Keratinocyte (primary cell): ENCODE data around the gene CTNNA2. TPM values are rescaled to one million over a fixed set of nuclear protein-coding genes. Genes with fewer than 3 reads are reported as not detected.

ENCODE experiments used
- DNase-seq: peaks from one replicate; pipeline ENCODE4 v3.0.0-alpha.2; 2011; ENCODE audit warnings: low read depth, missing footprints, low spot score
- FAIRE-seq: peaks from 2 replicates; lab custom pipeline; 2011; peaks lifted over from hg19 to GRCh38; lab: Jason Lieb, UNC
- H2AFZ ChIP-seq: 2 replicates; pipeline ENCODE4 v1.6.0; 2012; ENCODE audit warnings: low read length, control low read depth, inconsistent platforms; ENCODE audit not compliant: control insufficient read depth
- H3K27ac ChIP-seq: 2 replicates; pipeline ENCODE4 v1.5.1; 2011; ENCODE audit warnings: low read length; ENCODE audit not compliant: control insufficient read depth, insufficient read depth
- H3K27me3 ChIP-seq: 3 replicates; pipeline ENCODE4 v1.6.0; 2011; ENCODE audit warnings: low read length; ENCODE audit not compliant: control insufficient read depth, insufficient read depth; ENCODE audit errors: extremely low read depth
- H3K36me3 ChIP-seq, 2 experiments: 2 replicates in 1 of 2; 3 replicates in 1 of 2; pipeline ENCODE4 v1.5.1; 2011; ENCODE audit warnings: low read length in 2 of 2, mild to moderate bottlenecking in 1 of 2; ENCODE audit not compliant: control insufficient read depth in 2 of 2, insufficient read depth in 2 of 2; ENCODE audit errors: extremely low read depth in 1 of 2
- H3K4me1 ChIP-seq: 3 replicates; pipeline ENCODE4 v1.5.1; 2011; ENCODE audit warnings: low read length; ENCODE audit not compliant: control insufficient read depth, insufficient read depth; ENCODE audit errors: extremely low read depth
- H3K4me2 ChIP-seq: 3 replicates; pipeline ENCODE4 v1.6.0; 2011; ENCODE audit warnings: low read depth, low read length; ENCODE audit not compliant: control insufficient read depth, insufficient read depth; ENCODE audit errors: extremely low read depth
- H3K4me3 ChIP-seq, 3 experiments: fragments of 200-600 bp in 1 of 3; sonication (generic) in 1 of 3; 2 replicates in 2 of 3; 3 replicates in 1 of 3; pipeline ENCODE4 v1.5.1; 2011 to 2016; ENCODE audit warnings: low read length in 3 of 3, mild to moderate bottlenecking in 3 of 3, control low read depth in 2 of 3, inconsistent platforms in 1 of 3, low read depth in 1 of 3, mixed read lengths in 1 of 3, mixed run types in 1 of 3, moderate library complexity in 1 of 3; ENCODE audit not compliant: control insufficient read depth in 2 of 3, insufficient read depth in 2 of 3; ENCODE audit errors: extremely low read depth in 1 of 3
- H3K79me2 ChIP-seq: 2 replicates; pipeline ENCODE4 v1.6.0; 2012; ENCODE audit warnings: low read length; ENCODE audit not compliant: control insufficient read depth, insufficient read depth
- H3K9ac ChIP-seq: 3 replicates; pipeline ENCODE4 v1.6.0; 2011; ENCODE audit warnings: low read length; ENCODE audit not compliant: control insufficient read depth, insufficient read depth; ENCODE audit errors: extremely low read depth
- H3K9me1 ChIP-seq: 3 replicates; pipeline ENCODE4 v1.6.0; 2011; ENCODE audit warnings: low read length; ENCODE audit not compliant: control insufficient read depth, insufficient read depth; ENCODE audit errors: extremely low read depth
- H3K9me3 ChIP-seq: 2 replicates; pipeline ENCODE4 v1.5.1; 2012; ENCODE audit warnings: low read depth, low read length; ENCODE audit not compliant: control insufficient read depth
- H4K20me1 ChIP-seq: 3 replicates; pipeline ENCODE4 v1.6.0; 2011; ENCODE audit warnings: low read length; ENCODE audit not compliant: control insufficient read depth, insufficient read depth; ENCODE audit errors: extremely low read depth
- EZH2 ChIP-seq: IDR thresholded peaks from one replicate; pipeline ENCODE4 v1.6.1; 2012; ENCODE audit warnings: inconsistent platforms, mild to moderate bottlenecking, low read length, moderate library complexity
- dilution Hi-C: fragments of 300-500 bp; cut with MboI; formaldehyde crosslinking; loops from one replicate; pipeline ENCODE4 v1.7.0; 2020; ENCODE audit warnings: low sequenced_read_pairs; ENCODE audit not compliant: extremely low pct_ligation_motif_present
- polyA plus RNA-seq, 5 experiments: library from polyadenylated mRNA; depleted of rRNA in 3 of 5; stranded (reverse) in 3 of 5; stranded (forward) in 1 of 5; unstranded in 1 of 5; fragments of >200 nt; gene quantifications; 1 replicate in 1 of 5; 2 replicates in 3 of 5; 3 replicates in 1 of 5; pipeline versions ENCODE4 v1.2.1 to v1.2.3, GENCODE V29; 2011 to 2012; ENCODE audit warnings: missing spikeins in 2 of 5, low read depth in 1 of 5, low replicate concordance in 1 of 5
- TF ChIP-seq, protein P1 (sequence below), 3 experiments: IDR thresholded peaks in 1 of 3; conservative IDR thresholded peaks in 1 of 3; optimal IDR thresholded peaks in 1 of 3; 2 replicates in 2 of 3; 3 replicates in 1 of 3; pipeline versions ENCODE3 to v1.5.1; 2011; ENCODE audit warnings: low read length in 3 of 3, mild to moderate bottlenecking in 3 of 3, moderate library complexity in 2 of 3, control low read depth in 1 of 3, inconsistent platforms in 1 of 3; ENCODE audit not compliant: insufficient read depth in 2 of 3; ENCODE audit errors: extremely low read depth in 1 of 3

The CTNNA2 gene
- polyA plus RNA-seq, 1 donor (not counting 4 experiments of a cell fraction or from before 2014, with no cell fraction given) = not detected

DNA sequence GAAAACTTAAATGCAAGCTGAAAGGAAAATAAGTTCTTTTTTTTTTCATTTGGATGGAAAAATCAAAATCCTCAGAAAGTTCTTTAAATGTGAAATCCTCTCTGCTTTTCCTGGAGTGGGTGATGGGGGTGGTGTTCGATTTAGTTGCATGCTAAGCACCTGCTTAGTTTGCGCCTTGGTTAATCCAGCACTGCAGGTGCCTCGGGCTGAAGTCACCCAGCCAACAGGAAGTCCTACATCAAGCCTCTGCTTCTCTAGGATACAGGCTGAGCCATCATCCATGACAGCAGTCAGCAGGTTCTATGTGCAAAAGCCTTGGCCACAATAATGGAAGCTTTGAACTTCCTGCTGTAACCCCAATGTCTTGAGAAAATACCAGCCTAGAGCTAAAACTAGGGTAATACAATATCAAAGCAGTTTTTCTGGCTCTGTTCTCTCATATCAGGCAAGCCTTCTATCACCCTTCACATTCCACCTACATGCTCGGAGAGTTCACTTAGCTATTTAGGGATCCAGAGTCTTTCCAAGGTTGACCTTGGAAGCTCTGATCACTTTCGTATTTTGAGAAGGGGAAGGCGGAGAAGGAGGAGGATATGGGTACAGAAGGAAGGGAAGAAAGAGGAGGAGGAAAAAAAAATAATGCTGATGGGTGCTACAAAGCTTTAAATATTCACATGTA, 907.8 kb downstream of the CTNNA2 start:
- no peaks in the 10 kb centered on the region for H3K36me3 ChIP-seq
- no peak overlapping the region for H2AFZ ChIP-seq
- no peaks in the 10 kb centered on the region for H3K79me2 ChIP-seq
- no peak for FAIRE-seq
- H3K27me3 ChIP-seq = no peaks in the 10 kb centered on the region
- H3K27ac ChIP-seq = no peak overlapping the region
- no peak overlapping the region for H3K9ac ChIP-seq
- TF ChIP-seq, protein P1, sequence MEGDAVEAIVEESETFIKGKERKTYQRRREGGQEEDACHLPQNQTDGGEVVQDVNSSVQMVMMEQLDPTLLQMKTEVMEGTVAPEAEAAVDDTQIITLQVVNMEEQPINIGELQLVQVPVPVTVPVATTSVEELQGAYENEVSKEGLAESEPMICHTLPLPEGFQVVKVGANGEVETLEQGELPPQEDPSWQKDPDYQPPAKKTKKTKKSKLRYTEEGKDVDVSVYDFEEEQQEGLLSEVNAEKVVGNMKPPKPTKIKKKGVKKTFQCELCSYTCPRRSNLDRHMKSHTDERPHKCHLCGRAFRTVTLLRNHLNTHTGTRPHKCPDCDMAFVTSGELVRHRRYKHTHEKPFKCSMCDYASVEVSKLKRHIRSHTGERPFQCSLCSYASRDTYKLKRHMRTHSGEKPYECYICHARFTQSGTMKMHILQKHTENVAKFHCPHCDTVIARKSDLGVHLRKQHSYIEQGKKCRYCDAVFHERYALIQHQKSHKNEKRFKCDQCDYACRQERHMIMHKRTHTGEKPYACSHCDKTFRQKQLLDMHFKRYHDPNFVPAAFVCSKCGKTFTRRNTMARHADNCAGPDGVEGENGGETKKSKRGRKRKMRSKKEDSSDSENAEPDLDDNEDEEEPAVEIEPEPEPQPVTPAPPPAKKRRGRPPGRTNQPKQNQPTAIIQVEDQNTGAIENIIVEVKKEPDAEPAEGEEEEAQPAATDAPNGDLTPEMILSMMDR (optimal IDR thresholded peaks at IDR 0.05 in 1 of 3, IDR thresholded peaks at IDR 0.05 in 1 of 3, conservative IDR thresholded peaks at IDR 0.05 in 1 of 3; ENCODE audit: extremely low read depth in 1 of 3, insufficient read depth in 2 of 3, low read length in 3 of 3) = no peak
- no peak for TF ChIP-seq EZH2
- no peak overlapping the region for H3K4me2 ChIP-seq
- H3K4me1 ChIP-seq = no peaks in the 10 kb centered on the region
- H4K20me1 ChIP-seq = no peaks in the 10 kb centered on the region
- no peak for DNase-seq
- dilution Hi-C loops = no loop called here
- no peaks in the 10 kb centered on the region for H3K9me1 ChIP-seq
- H3K4me3 ChIP-seq = no peak overlapping the region
- H3K9me3 ChIP-seq = no peaks in the 10 kb centered on the region

DNA sequence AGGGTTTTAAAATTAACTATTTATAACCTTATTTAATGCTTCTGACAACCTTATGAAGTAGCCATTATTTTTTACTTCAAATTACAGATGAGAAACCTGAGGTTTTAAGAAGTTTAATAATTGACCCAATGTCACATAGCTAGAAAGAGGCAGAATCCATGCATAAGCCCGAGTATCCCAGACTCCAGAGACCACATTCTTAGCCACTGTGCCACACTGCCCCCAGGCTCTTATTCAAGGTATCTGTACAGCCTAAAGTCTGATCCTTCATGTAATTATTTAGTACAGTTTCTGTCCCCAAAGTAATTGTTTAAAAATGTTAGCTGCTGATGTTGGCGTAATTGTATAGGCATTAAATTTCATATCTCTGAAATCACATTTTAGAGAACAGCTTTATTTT, 916.4 kb downstream of the CTNNA2 start:
- FAIRE-seq (no peak), DNase-seq (no peak)
- H3K4me2 ChIP-seq = no peak overlapping the region
- H3K79me2 ChIP-seq = no peaks in the 10 kb centered on the region
- no peak overlapping the region for H3K27ac ChIP-seq
- no peak overlapping the region for H2AFZ ChIP-seq
- H3K9ac ChIP-seq = no peak overlapping the region
- H3K27me3 ChIP-seq = no peaks in the 10 kb centered on the region
- H4K20me1 ChIP-seq = no peaks in the 10 kb centered on the region
- no peak overlapping the region for H3K4me3 ChIP-seq
- dilution Hi-C loops = no loop called here
- no peaks in the 10 kb centered on the region for H3K9me3 ChIP-seq
- no peaks in the 10 kb centered on the region for H3K36me3 ChIP-seq
- no peaks in the 10 kb centered on the region for H3K4me1 ChIP-seq
- TF ChIP-seq EZH2 = no peak
- TF ChIP-seq, protein P1 (optimal IDR thresholded peaks at IDR 0.05 in 1 of 3, IDR thresholded peaks at IDR 0.05 in 1 of 3, conservative IDR thresholded peaks at IDR 0.05 in 1 of 3; ENCODE audit: extremely low read depth in 1 of 3, insufficient read depth in 2 of 3, low read length in 3 of 3) = no peak
- H3K9me1 ChIP-seq = no peaks in the 10 kb centered on the region
